ENCODE measurements around the gene TRA2A.
"Not testable (repeated sequence)": the region's sequence is repeated elsewhere in the genome, so short reads cannot be mapped to it uniquely, and the experiment has no call there.

DNA sequence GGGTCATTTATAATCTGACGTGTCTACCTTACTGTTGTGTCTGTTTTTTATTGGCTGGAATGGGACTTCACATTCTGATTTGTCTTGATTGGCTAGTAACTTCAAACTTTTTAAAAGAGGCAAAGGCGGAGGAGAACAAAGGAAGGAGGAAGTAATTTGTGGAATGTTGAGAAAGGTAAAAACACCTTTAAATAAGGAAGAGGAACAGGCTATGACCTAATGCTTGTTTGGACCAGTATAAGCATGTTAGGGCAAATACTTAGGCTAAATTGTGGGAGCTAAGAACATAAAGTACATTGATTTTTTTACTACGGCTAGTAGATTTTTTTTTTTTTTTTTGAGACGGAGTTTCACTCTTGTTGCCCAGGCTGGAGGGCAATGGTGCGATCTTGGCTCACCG is 18.0 kb downstream of the TRA2A start:
- TF ChIP-seq, protein P1, sequence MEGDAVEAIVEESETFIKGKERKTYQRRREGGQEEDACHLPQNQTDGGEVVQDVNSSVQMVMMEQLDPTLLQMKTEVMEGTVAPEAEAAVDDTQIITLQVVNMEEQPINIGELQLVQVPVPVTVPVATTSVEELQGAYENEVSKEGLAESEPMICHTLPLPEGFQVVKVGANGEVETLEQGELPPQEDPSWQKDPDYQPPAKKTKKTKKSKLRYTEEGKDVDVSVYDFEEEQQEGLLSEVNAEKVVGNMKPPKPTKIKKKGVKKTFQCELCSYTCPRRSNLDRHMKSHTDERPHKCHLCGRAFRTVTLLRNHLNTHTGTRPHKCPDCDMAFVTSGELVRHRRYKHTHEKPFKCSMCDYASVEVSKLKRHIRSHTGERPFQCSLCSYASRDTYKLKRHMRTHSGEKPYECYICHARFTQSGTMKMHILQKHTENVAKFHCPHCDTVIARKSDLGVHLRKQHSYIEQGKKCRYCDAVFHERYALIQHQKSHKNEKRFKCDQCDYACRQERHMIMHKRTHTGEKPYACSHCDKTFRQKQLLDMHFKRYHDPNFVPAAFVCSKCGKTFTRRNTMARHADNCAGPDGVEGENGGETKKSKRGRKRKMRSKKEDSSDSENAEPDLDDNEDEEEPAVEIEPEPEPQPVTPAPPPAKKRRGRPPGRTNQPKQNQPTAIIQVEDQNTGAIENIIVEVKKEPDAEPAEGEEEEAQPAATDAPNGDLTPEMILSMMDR (conservative IDR thresholded peaks at IDR 0.05): not testable (repeated sequence)
- not testable (repeated sequence) for TF ChIP-seq ZFX (IDR thresholded peaks at IDR 0.05)

All from C4-2B (cell line).